IPS-NIHi7 (cell line): Measurements from ENCODE around the gene SLC9A3.
A peak's percentile ranks its signal among the peaks of the same experiment; 100 is the strongest.
"Not testable (repeated sequence)": the region's sequence is repeated elsewhere in the genome, so short reads cannot be mapped to it uniquely, and the experiment has no call there.

Experiments used
- DNase-seq: peaks from one replicate; pipeline ENCODE4 v3.0.0; 2012; ENCODE audit warnings: mixed read lengths; ENCODE audit errors: extremely low spot score

SLC9A3 gene

GRCh38 chr5:476102-476813 is 48.0 kb downstream of the SLC9A3 start:
- no peak for DNase-seq

GRCh38 chr5:475704-476101 is 48.5 kb downstream of the SLC9A3 start:
- no peak for DNase-seq

GRCh38 chr5:474840-475661 is 49.2 kb downstream of the SLC9A3 start:
- no peak for DNase-seq

- DNase-seq, result not testable (repeated sequence)
These were observed 49.9 kb downstream of the SLC9A3 start for GRCh38 chr5:474232-474839.

GRCh38 chr5:473551-474192 is 50.6 kb downstream of the SLC9A3 start:
- DNase-seq, result no peak

GRCh38 chr5:472656-473550 is 51.3 kb downstream of the SLC9A3 start:
- peak; percentile 97 for DNase-seq

GRCh38 chr5:472076-472655 is 52.1 kb downstream of the SLC9A3 start:
- DNase-seq, result no peak

GRCh38 chr5:471750-472058 is 52.5 kb downstream of the SLC9A3 start:
- no peak for DNase-seq

- no peak for DNase-seq
These were observed 53.1 kb downstream of the SLC9A3 start for GRCh38 chr5:470961-471749.

- no peak for DNase-seq
These were observed 54.3 kb downstream of the SLC9A3 start for GRCh38 chr5:469752-470483.

- DNase-seq, result no peak
These were observed 55.8 kb downstream of the SLC9A3 start for GRCh38 chr5:468401-468800.

GRCh38 chr5:466661-467310 is 57.5 kb downstream of the SLC9A3 start:
- no peak for DNase-seq

GRCh38 chr5:465591-466403 is 58.5 kb downstream of the SLC9A3 start:
- DNase-seq, result no peak

GRCh38 chr5:464843-465590 is 59.2 kb downstream of the SLC9A3 start:
- no peak for DNase-seq

- no peak for DNase-seq
These were observed 59.8 kb downstream of the SLC9A3 start for GRCh38 chr5:464446-464842.

- no peak for DNase-seq
These were observed 60.3 kb downstream of the SLC9A3 start for GRCh38 chr5:463952-464351.

- DNase-seq, result no peak
These were observed 60.9 kb downstream of the SLC9A3 start for GRCh38 chr5:463301-463700.
